Neural progenitor cell (in vitro differentiated cells): Measurements from ENCODE around the gene MED13L.

Experiments
- EZH2 ChIP-seq: fragments of 200-600 bp; sonication (generic); IDR thresholded peaks from 2 replicates; pipeline ENCODE4 v1.6.1; 2017; ENCODE audit warnings: antibody characterized with exemption, mild to moderate bottlenecking, moderate library complexity
- TF ChIP-seq, protein P1 (sequence below): fragments of 200-600 bp; sonication (generic); IDR thresholded peaks from 2 replicates; pipeline ENCODE4 v1.5.1; 2017; ENCODE audit warnings: antibody characterized with exemption, mild to moderate bottlenecking

DNA sequence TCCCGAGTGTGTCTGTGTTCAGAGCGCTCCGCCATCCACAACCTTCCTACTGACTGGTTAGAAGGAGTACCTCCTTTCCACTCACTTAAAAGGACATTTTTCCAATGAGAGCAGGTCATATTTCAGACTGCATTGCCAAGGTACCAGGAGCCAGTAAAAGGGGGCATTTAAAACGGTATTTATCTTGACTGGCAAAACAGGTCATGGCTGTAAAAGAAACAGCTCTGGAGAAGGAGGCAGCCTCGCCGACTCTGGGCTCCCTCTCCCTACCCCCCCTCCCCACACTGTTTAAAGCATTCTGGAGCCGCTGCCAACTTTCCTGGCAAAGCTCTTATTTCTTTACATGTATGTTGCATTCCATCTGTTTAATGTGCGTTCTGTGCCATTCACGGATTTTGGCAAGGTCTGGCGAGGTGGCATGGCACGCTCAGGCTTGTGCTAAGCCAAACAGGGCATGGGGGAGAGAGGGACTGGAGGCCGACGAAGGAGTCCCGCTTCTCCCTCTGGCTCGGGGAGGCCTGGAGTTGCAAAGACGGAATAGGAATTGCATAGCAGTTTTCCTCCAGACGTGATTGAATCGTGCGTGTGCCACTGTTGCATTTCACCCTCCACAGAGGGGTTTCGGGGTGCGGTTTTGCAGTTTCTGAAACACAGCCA, 41.2 kb upstream of the MED13L start:
- no peak for TF ChIP-seq EZH2
- TF ChIP-seq, protein P1, sequence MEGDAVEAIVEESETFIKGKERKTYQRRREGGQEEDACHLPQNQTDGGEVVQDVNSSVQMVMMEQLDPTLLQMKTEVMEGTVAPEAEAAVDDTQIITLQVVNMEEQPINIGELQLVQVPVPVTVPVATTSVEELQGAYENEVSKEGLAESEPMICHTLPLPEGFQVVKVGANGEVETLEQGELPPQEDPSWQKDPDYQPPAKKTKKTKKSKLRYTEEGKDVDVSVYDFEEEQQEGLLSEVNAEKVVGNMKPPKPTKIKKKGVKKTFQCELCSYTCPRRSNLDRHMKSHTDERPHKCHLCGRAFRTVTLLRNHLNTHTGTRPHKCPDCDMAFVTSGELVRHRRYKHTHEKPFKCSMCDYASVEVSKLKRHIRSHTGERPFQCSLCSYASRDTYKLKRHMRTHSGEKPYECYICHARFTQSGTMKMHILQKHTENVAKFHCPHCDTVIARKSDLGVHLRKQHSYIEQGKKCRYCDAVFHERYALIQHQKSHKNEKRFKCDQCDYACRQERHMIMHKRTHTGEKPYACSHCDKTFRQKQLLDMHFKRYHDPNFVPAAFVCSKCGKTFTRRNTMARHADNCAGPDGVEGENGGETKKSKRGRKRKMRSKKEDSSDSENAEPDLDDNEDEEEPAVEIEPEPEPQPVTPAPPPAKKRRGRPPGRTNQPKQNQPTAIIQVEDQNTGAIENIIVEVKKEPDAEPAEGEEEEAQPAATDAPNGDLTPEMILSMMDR = no peak
